SU-DHL-6 (cell line): ENCODE data around the gene MPZL3.

ENCODE experiments used
- CTCF ChIP-seq: fragments of 200-600 bp; sonication (generic); IDR thresholded peaks from one replicate; pipeline ENCODE4 v1.5.1; 2017; ENCODE audit warnings: antibody characterized with exemption, mild to moderate bottlenecking, low read length, moderate library complexity; ENCODE audit not compliant: insufficient read depth, poor library complexity, severe bottlenecking
- EZH2phosphoT487 ChIP-seq: fragments of 200-600 bp; sonication (generic), shearing (Covaris generic); conservative IDR thresholded peaks from 2 replicates; pipeline ENCODE4 v1.6.1; 2018; ENCODE audit warnings: mild to moderate bottlenecking, antibody characterized with exemption, low read length, moderate library complexity, mixed read lengths

- no peak for TF ChIP-seq CTCF
- TF ChIP-seq EZH2phosphoT487: no peak
These were observed 71.9 kb downstream of the MPZL3 start for GRCh38 chr11:118180300-118180703.
